ENCODE data around the gene ASB2.

The ASB2 gene

DNA sequence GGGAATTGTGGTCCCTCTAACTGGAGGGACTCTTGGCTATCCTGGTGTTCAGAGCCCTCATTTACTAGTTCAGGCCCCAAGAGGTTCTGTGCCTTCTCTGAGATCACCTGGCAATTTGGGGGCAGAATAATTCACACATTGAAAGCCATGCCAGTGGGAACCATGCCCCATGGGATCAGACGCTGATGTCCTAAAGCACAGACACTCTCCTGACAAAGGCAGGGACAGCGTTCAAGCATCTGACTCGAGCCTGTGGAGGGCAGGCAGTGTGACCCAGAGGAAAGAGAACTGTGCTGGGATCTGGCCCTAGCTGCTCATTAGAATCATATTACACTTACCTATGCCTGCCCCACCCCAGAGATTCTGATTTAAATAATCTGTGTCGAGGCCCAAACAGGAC, 2.4 kb upstream of the ASB2 start:
- DNase-seq = no peak

DNA sequence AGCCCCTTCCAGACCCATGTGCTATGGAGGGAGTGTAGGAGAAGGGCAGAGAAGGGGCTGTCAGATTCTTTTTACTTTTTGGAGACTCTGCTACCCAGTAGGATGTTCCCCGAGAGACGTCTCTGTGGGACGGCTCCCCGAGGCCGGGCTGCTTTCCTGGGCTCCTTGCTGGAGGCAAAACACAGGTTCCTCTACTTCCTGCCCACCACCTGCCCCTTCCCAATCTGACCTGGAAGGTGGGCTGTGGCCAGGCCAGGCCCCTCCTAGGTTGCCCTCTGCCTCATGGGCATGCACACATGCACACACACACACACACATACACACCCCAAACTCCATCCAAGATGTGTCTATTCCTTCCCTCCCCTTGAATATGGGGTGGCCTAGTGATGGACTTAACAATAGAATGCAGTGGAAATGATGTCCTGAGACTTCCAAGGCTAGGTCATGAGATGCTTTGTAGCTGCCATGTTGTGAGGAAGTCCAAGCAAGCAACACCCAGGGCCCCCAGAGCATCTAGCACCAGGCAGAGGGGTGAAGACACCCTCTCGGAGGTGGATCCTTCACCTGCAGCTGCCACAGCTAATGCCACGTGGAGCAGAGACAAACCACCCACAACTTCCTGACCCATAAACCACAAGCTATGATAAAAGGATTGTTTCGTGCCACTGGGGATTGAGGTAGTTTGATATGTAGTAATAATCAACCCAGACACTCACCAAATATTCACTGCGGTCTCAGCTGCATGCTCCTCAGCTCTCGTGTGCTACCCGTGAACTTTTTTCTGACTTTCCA, 1.6 kb upstream of the ASB2 start:
- no peak for DNase-seq

DNA sequence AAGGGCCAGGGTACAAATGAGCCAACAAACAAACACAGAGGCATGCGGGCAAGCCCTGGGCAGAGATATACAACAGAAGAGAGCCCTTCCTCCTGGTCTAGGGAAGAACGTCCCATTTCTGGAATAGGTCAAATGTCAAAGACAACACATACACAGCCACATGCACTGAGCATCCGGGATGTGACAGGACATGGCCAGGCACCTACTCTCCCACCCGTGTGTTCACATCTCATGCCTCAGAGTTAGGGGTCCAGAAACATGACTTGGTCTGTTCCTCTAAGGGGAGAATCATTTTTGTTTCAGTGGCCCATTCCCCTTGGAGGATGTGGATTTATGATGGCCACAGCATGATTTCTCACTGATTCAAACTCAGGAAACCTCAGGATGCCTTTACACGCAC, 801 bp upstream of the ASB2 start:
- no peak for DNase-seq

DNA sequence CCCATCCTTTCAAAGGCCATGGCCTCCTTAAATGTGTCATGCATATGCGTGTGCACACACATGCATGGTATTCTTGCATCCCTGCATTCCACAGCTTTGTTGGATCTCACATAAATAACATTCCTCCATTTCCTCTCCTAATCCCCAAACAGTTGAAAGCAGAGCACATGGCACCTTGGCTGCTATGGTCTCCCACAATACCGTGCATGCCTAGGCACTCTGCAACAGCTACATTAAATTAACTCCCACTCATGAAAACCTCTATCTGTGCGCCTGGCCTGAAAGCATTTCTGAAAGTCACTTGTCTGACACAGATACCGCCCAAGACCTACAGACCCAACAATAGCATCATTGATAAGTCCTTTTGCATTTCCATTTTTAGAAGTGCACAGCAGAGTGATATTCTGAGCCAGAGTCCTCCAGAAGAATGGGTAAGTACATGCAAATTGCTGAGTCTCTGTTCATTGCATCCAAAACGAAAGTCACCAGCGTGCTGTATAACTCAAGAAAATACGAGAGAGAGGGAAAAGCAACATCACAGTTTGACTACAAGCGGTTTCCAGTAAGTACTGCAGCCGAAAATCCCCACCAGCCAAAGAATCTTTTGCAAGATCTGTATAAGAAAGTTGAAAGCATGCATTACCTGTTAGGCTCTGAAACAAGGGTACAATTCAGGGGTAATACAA, 436 bp downstream of the ASB2 start:
- no peak for DNase-seq

DNA sequence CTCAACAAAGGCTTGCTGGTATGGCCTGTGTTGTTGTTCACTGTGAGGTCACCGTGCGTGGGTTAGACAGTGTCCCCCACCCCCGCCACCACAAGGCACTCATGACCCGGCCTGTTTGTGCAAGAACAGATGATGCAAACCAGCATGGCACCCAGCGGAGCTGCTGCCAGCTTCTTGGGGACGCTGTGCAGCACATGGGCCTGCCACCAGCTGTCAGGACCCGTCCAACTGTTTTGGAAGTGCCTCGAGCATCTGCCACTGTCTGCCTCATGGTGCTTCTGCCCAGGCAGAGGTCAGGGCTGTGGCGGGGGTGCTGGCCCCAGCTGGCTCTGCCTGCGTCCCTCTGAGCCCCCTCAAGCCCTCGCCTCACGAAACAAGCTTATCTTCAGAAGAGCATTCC, 1.5 kb downstream of the ASB2 start:
- no peak for DNase-seq

DNA sequence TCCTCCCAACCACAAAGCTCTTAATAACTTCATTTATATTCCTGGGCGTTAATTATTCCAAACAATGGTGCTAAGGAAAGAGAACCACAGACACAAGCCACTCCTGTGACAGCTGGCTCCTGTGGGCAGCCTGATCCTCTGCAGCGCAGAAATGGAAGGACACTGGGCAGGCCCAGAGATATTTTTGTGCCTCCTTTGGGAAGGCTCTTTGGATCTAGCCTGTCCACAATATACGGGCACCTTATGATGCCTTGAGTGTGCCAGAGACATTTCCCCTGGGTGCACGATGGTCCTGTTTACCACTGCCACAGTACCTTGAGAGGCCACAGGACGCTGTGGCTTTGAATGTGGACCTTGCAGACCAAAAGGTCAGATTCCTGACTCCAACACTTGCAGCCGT, 2.1 kb downstream of the ASB2 start:
- DNase-seq = no peak

DNA sequence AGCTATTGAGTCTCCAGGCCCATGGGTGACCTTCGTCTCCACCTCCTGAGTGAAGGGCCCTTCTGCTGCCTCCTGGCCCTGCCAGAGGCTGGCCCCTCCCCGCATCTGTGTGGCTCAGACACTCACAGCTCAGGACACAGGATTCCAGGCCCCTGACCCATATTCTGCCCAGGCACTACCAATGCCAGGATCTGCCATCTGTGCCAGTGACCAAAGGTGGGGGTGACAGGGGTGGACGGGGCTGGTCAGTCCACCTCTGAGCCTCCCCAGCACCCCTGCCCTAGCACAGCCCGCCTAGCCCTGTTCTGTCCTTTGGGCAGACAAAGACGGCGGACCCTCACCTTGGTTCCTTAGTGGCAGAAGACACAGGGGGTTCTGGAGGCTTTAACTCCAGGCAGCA, 2.8 kb downstream of the ASB2 start:
- DNase-seq = no peak

DNA sequence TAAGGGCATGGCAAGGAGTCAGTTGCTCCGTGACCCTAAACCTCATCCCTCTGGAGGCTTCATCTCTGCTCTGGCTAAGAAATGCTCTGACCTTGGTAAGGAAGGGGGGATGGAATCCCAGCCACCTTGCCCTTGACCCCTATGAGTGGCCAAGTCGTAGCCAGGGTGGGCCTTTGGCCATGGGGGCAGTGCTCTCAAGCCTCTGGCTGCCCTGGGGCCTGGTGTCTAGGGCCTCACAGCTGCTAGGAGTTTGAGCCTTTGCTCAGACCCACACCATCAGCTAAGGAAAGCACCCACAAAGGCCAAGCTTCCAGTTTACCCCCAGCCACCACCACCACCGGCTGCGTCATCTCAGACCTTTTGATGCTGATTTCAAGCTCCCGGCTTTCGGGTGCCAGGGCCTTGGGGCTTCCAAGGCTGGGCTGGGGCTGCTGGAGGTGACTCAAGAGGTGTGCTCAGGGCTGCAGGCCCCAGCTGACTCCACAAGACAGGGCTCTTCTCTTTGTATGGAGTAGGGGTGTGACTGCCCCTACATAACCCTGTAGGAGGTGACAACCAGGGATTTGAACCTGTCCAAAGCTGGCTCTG, 3.7 kb downstream of the ASB2 start:
- DNase-seq = no peak

DNA sequence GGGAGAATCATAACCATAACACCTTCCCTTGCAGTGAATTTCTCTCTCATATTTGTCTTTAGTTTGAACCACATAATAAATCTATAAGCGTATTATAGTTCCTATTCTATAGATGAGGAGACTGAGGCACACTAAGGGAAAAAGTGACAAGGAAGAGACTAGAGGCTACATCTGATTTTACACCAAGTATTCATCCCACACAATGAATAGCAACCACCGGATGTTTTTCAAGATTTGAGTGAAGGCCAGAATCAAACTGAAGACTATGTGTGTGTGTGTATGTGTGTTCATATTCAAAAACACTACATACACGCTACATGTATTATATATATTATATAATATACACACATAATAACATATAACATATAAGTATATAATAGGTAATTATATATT, 4.7 kb downstream of the ASB2 start:
- no peak for DNase-seq

DNA sequence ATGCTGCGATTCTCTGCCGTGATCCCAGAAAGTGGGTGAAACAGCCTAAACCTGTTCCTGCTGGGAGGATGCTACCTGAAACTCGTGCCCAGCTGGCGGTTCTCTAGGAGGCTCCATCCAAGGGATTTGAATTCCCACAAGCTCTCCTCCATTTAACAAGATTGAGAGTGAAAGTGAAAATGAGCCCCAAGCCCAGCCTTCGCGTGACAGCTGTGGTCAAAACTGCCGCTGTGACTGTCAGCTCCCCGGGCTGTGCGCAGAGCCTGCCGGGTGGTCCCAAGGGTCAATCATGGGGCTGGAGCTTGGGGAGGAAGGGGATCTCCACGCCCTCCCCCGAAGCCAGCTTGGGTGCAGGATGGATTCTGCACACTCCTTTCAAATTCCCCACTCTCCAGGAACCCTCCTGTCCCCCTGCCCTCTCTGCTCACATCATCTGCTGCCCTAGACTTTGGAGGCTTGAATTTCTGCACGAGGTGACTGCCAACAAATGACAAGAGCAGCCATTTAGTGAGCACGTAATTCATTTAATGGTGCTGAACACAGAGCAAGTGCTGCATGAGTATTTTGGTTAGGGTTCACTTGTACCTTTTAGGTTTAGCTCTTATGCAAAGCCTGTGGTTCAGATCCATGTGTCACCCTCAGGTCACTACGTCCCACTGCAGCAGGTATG, 5.3 kb downstream of the ASB2 start:
- no peak for DNase-seq

DNA sequence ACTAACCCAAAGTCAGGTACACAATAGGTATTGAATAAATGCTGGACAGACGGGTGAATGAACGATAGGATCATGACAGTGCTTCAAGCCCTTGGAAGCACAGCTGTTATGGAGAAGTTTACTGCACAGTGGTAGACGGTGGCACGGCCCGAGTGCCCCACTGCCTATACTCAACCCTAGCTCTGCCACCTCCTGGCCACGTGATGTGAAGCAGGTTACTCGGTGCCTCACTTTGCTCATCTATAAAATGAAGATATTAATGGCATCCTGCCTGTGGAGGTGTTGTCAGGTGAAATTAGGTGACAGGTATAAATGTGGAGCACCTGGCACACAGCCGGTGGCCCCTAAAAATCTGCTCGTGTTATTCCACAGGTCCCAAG, 5.8 kb downstream of the ASB2 start:
- peak; percentile 22 for DNase-seq

DNA sequence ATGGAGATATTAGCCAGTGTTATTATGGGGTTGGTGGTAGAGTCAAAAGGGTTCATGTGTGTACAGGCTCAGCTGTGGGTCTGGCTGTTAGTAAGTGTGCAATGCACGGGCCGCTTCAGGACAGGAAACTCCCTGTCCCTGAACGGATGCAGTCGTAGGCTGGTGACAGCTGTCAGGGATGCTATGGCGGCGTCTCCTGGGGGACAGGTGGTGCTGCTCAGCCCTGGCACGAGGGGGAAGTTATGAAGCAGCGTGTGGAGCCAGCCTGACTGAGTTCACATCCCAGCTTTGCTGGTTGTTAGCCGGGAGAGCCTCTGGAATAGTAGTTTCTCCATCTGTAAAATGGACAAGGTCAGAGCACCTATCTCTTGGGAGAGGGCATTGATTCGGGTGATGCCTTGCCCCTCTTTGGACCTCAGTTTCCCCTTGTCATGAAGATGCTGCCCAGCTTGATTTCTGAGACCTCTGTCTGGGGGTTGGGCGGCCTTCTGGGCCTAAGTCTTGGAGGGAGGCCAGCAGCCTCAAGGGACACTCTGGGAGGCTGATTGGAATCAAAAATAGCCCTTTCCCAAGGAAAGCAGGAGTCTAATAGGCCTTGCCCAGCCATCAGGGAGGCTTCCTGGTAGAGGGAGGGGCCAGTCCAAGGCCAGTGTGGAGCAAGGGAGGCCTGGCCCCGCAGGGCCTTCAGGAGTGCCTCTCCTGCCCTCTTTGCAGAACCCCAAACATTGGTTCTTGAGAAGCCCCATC, 7.1 kb downstream of the ASB2 start:
- no peak for DNase-seq

DNA sequence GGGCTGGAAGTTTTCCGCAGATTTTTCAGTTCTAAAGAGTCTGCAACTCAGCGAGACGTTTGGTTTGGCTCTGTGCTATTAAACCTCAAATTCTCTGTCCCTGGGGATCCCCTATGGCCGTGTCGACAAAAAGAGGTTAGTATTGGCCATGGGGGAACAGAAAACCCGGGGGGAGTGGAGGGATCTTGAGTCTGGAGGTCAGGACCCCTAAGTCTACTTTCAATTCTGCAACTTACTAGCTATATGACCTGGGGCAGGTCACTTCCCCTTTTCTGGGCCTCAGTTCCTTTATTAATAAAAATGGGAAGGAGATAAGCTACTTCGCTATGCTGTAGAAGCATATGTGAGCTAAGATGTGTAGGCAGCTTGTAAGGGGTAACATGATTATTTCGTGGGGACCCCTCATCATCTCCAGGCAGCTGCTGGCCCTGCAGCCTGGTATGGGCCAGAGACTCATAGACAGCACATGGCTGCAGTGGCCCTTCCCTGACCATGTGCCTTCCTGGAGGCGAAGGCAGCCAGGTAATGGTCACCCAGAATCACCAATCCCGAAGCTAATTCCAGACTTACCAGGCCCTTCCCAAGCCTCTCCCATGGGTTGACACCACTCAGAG, 8.6 kb downstream of the ASB2 start:
- DNase-seq = no peak

DNA sequence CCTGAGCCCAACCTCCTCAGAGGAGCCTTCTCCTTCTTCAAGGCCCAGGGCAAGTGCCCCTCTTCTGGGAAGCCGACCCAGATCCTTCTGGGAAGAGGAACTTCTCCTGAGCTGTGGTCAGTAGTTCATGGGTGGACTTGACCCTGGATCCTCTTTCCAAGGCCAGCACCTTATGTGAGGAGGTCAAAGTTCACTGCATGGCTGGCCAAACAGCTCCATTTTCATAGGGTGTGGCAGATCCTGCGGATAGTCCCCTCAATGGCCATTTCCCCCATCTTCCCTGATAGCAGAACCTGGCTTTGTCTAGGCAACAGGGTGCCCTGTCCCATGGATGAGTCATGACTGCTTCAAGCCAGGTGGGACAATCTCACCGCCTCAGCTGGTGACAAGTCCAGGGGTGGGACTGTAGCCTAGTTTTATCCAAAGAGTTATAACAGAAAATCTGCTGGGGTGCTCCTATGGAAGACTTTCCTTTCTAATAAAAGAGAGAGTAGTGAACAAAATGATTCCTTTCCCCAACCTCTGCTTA, 10.4 kb downstream of the ASB2 start:
- DNase-seq = no peak

DNA sequence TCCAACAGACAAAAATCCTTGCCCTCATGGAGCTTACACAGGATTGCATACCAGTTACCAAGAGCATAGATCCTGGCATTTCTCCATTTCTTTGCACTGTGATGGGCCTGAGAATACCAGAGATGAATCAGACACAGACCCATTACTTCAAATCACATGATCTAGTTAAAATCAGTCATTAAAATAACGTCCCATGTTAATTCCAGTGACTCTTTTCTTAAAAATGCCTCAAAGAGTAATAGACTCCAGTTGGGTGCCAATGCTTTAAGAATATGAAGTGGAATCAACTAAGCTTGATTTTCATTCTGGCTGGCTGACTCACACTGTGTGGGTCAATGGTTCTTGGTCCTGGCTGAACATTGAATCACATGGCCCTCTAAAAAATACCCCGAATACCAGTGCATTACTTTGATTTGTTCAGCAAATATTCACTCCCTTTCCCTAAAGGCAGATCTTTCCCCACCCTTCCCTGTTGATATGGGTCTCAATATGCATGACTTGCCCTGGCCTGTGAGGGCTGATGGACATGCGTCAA, 11.0 kb downstream of the ASB2 start:
- DNase-seq = no peak

DNA sequence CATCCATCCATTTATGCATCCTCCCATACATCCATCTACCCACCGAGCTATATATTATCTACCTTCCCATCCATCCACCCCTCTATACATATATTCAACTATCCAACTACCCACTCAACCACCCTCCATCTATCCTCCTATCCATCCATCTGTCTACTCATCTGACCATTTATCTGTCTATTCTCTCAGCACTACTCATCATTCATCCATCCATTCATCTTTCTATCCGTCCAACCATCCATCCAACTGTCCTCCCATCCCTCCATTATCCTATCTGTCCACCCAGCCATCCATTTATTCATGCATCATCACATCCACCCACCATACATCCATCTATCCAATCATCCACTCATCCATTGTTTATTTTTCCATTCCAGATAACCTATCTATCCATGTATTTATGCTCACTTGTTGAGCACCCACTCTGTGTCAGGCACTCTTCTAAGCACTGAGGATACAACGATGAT, 11.5 kb downstream of the ASB2 start:
- no peak for DNase-seq

DNA sequence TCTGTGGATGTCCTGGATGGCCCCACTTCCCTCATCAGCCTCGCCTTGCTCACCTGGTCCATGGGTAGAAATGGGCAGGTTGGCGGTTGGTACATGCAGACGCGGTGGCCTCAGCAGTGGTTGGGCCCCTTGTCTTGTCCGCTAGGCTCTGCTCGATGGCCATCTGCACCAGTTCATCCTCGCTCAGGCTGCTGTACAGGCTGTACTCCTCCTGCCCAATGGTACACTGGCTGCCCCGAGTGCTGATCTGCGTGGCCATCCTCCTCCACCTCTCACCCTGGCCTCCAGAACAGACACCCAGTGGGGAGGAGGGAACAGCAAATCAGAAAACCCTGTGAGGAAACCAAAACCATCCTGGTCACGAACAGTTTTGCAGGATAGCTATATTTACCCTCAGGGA, 12.1 kb downstream of the ASB2 start:
- DNase-seq = no peak

DNA sequence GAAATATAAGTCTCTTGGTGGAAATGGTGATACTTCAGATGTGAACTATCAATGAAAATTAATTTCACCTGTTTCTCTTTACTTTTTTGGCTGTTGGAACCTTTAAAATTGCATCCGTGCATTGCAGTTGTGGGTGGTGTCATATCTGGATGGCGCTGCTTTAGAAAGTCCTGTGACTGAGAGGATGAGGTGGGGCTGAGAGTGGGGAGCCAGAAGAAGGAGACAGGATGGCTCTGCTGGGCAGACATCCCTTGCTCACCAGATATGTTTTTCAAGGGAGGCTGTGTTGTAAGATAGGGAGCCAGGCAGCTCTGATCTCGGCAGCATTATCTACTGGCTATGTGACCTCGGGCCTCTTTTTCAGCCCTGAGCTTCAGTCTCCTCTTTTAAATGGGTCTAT, 12.7 kb downstream of the ASB2 start:
- no peak for DNase-seq

DNA sequence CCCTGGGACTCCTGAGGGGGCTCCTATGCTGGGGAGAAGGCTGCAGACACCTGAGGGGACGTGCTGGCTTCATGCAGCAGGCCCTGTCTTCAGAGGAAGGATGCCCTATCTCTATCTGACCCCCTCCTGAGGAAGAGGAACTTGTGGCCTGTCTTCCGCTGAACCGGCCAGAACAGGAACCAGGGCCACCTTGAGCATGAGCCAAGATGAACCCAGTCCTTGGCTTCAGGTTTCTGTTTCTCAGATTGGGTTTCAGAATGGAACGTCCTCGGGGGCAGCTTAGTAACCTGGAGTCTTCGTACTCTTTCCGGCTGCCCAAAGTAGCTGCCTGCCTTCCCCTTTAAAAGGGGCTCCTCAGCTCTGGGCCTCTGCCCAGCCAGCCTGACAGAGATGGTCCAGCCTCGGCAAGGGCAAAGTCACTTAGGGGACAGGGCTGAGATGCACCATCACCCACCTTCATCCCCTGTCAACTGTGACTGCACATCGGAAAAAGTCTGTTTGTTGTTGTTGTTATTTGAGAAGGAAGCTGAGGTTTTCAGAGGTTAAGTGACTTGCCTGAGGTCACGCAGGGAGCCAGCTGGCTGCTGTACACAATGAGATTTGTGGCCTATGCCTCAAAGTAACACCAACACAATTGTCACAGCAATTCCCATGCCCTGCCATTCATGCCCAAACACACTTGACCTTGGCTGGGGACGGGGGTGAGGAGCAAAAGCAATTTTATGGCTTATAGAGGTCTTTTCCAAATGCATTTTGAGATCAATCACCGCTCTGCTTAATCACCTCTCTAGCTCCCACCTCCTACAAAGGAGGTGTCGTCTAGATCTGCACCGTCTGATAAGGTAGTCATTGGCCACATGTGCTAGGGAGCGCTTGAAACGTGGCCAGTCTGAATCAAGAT, 13.4 kb downstream of the ASB2 start:
- no peak for DNase-seq

DNA sequence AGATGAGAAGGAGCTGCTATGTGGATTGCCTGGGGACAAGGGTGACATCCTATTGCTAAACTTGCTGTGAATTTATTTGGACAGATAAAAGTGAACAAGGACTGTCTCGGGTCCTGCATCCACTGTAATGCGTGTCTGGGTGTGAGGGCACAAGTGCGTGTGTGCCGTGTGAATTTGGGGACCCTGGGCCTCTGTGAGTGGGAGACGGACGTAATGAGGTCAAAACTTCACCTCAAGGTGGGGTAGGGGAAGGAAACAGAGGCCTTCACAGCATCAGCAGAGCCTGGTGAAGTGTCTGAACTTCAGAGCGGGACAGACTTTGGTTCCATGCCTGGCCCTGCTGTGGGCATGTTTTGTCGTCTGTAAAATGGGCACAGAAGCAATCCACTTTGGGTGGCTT, 14.8 kb downstream of the ASB2 start:
- no peak for DNase-seq
